Bronchial epithelial cell (primary cell): Measurements from ENCODE around the gene GNAS. TPM values are rescaled to one million over a fixed set of nuclear protein-coding genes. Genes with fewer than 3 reads are reported as not detected.
A peak's percentile ranks its signal among the peaks of the same experiment; 100 is the strongest.

Experiments used
- DNase-seq: peaks from one replicate; pipeline ENCODE4 v3.0.0-alpha.2; 2010; ENCODE audit warnings: low read depth
- FAIRE-seq: peaks from 2 replicates; lab custom pipeline; 2011; peaks lifted over from hg19 to GRCh38; lab: Jason Lieb, UNC
- H3K27me3 ChIP-seq: 2 replicates; pipeline ENCODE4 v1.5.1; 2011; ENCODE audit warnings: low read length; ENCODE audit not compliant: control insufficient read depth, insufficient read depth
- H3K36me3 ChIP-seq: 2 replicates; pipeline ENCODE4 v1.5.1; 2011; ENCODE audit warnings: low read length; ENCODE audit not compliant: control insufficient read depth, insufficient read depth
- H3K4me3 ChIP-seq: 2 replicates; pipeline ENCODE4 v1.5.1; 2011; ENCODE audit warnings: mild to moderate bottlenecking, low read depth, low read length, control low read depth
- total RNA-seq: library from RNA; depleted of rRNA; stranded (reverse); fragments of >200 nt; gene quantifications from 2 replicates; pipeline ENCODE4 v1.2.1, GENCODE V29; 2014
- TF ChIP-seq, protein P1 (sequence below): IDR thresholded peaks from 2 replicates; pipeline ENCODE4 v1.5.1; 2011; ENCODE audit warnings: mild to moderate bottlenecking, moderate library complexity, low read length, control low read depth, inconsistent platforms; ENCODE audit not compliant: insufficient read depth, severe bottlenecking

Gene GNAS
- total RNA-seq, 1 donor from 2014 or later = 279 TPM

DNA sequence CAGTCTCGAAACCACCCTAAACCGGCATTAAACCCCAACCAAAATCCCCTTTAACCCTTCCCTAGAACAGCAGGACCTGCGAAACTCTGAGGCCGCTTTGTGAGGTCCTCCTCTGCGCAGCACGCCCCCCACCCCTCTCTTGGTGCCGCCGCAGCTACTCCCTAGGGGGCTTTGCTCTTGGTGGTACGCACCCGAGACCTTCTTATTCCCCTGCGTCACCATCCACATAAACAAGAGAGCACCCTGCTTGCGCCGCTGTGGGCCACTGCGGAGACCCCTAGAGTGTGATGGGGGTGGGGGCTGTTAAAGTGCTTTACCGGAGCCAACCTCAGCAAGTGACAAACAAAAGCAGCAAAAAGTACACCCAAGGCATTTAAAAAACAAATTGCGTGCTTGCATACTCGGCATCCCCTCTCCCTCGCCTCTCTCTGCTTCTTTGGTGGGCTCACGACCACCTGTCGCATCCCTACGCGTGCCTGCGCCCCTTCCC lies 502 bp upstream of the GNAS start:
- FAIRE-seq (no peak), DNase-seq (no peak)
- TF ChIP-seq, protein P1, sequence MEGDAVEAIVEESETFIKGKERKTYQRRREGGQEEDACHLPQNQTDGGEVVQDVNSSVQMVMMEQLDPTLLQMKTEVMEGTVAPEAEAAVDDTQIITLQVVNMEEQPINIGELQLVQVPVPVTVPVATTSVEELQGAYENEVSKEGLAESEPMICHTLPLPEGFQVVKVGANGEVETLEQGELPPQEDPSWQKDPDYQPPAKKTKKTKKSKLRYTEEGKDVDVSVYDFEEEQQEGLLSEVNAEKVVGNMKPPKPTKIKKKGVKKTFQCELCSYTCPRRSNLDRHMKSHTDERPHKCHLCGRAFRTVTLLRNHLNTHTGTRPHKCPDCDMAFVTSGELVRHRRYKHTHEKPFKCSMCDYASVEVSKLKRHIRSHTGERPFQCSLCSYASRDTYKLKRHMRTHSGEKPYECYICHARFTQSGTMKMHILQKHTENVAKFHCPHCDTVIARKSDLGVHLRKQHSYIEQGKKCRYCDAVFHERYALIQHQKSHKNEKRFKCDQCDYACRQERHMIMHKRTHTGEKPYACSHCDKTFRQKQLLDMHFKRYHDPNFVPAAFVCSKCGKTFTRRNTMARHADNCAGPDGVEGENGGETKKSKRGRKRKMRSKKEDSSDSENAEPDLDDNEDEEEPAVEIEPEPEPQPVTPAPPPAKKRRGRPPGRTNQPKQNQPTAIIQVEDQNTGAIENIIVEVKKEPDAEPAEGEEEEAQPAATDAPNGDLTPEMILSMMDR = no peak
- Histone ChIP-seq H3K36me3 (no peaks in the 10 kb centered on the region), H3K27me3 (peaks cover 7% of the 10 kb centered on the region), H3K4me3 (no peak overlapping the region)

DNA sequence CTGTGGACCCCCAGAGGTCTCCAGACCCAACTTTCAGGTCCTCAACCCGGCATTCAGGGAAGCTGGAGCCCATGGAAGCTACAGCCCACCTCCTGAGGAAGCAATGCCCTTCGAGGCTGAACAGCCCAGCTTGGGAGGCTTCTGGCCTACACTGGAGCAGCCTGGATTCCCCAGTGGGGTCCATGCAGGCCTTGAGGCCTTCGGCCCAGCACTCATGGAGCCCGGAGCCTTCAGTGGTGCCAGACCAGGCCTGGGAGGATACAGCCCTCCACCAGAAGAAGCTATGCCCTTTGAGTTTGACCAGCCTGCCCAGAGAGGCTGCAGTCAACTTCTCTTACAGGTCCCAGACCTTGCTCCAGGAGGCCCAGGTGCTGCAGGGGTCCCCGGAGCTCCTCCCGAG lies 950 bp downstream of the GNAS start:
- DNase-seq (no peak), FAIRE-seq (no peak)
- Histone ChIP-seq H3K4me3 (no peak overlapping the region), H3K36me3 (no peaks in the 10 kb centered on the region), H3K27me3 (peaks cover 9% of the 10 kb centered on the region)
- TF ChIP-seq, protein P1 = no peak

DNA sequence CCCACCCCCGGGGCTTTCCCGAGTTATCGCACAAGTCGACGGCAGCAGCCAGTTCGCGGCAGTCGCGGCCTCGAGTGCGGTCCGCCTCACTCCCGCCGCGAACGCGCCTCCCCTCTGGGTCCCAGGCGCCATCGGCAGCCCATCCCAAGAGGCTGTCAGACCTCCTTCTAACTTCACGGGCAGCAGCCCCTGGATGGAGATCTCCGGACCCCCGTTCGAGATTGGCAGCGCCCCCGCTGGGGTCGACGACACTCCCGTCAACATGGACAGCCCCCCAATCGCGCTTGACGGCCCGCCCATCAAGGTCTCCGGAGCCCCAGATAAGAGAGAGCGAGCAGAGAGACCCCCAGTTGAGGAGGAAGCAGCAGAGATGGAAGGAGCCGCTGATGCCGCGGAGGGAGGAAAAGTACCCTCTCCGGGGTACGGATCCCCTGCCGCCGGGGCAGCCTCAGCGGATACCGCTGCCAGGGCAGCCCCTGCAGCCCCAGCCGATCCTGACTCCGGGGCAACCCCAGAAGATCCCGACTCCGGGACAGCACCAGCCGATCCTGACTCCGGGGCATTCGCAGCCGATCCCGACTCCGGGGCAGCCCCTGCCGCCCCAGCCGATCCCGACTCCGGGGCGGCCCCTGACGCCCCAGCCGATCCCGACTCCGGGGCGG lies 1.6 kb downstream of the GNAS start:
- DNase-seq (no peak), FAIRE-seq (no peak)
- Histone ChIP-seq H3K27me3 (peaks cover 9% of the 10 kb centered on the region), H3K36me3 (no peaks in the 10 kb centered on the region), H3K4me3 (no peak overlapping the region)
- TF ChIP-seq, protein P1 = no peak

DNA sequence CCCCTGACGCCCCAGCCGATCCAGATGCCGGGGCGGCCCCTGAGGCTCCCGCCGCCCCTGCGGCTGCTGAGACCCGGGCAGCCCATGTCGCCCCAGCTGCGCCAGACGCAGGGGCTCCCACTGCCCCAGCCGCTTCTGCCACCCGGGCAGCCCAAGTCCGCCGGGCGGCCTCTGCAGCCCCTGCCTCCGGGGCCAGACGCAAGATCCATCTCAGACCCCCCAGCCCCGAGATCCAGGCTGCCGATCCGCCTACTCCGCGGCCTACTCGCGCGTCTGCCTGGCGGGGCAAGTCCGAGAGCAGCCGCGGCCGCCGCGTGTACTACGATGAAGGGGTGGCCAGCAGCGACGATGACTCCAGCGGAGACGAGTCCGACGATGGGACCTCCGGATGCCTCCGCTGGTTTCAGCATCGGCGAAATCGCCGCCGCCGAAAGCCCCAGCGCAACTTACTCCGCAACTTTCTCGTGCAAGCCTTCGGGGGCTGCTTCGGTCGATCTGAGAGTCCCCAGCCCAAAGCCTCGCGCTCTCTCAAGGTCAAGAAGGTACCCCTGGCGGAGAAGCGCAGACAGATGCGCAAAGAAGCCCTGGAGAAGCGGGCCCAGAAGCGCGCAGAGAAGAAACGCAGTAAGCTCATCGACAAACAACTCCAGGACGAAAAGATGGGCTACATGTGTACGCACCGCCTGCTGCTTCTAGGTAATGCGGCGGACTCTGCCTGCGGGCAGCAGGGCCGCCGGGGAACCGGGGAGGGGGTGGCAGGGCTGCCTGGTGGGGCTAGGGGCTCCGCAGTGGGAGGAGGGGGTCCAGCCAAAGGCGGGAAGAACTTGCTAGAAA lies 2.3 kb downstream of the GNAS start:
- Histone ChIP-seq H3K27me3 (peaks cover 9% of the 10 kb centered on the region), H3K36me3 (no peaks in the 10 kb centered on the region), H3K4me3 (peak overlapping the region; percentile 16)
- FAIRE-seq = no peak
- DNase-seq = no peak
- TF ChIP-seq, protein P1 = no peak

DNA sequence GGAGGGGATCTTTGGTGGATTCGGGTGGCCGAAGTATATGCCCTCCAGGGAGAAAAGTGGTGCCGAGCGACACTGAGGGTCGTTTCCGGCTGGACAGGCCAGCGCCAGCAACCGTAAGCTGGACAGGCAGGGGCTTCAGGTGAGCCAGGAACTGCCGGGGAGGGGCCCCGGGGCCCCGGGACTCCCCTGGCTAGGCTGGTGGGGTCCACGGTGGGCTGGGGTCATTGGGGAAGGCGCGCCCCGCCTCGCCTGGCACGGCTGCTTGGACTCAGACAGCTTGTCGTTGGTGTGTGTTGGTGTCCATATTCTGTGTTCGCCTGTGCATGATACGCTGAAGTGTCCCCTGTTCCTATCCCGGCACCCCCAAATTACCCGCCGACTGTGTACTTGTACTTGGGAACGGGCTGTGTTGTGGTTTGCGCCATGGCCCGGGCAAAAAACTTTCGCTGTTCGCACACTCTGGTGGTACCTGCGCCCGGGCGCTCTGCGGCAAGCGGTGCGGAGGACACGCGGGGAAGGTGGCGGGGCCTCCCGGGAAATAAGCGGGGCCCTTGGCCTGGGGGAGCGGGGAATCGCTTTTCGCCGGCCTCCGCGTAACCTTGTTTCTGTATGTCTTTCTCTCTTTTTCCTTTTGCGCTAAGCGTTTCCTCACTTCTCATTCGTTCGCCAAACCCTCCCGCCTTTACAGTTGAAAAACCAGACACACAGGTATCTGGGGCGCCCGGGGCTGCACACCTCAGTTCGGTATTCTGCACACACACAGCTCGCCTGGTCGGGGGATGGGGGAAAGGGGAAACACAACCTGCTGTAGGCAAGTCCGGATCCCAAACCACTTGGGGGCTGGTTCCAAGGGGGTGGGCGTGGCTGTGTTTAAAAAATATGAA lies 3.2 kb downstream of the GNAS start:
- peaks cover 9% of the 10 kb centered on the region for H3K27me3 ChIP-seq
- TF ChIP-seq, protein P1 = no peak
- FAIRE-seq (no peak), DNase-seq (peak; percentile 46)
- peak overlapping the region; percentile 26 for H3K4me3 ChIP-seq
- no peaks in the 10 kb centered on the region for H3K36me3 ChIP-seq
